Mucosa of gallbladder (tissue), 1 donor: ENCODE data around the gene NPAS3. TPM values are rescaled to one million over a fixed set of nuclear protein-coding genes. Genes with fewer than 3 reads are reported as not detected.
"Not testable (repeated sequence)": the region's sequence is repeated elsewhere in the genome, so short reads cannot be mapped to it uniquely, and the experiment has no call there.

Experiments used
- DNase-seq: peaks from one replicate; pipeline ENCODE4 v3.0.0-alpha.2; 2020; ENCODE audit warnings: low spot score
- total RNA-seq: library from RNA; stranded (reverse); gene quantifications from one replicate; pipeline ENCODE4 v1.2.1, GENCODE V29; 2021
- donor health status: DM: no; HTN: no; CAD: no.

Gene NPAS3
- total RNA-seq, 1 donor from 2014 or later = 1.8 TPM

- DNase-seq = no peak
These were observed 131.8 kb downstream of the NPAS3 start for GRCh38 chr14:33070475-33070874.

GRCh38 chr14:33073023-33073422 is 134.3 kb downstream of the NPAS3 start:
- DNase-seq = no peak

GRCh38 chr14:33081259-33081658 is 142.6 kb downstream of the NPAS3 start:
- DNase-seq = no peak

- DNase-seq = no peak
These were observed 147.1 kb downstream of the NPAS3 start for GRCh38 chr14:33085799-33086198.

GRCh38 chr14:33088274-33088673 is 149.6 kb downstream of the NPAS3 start:
- not testable (repeated sequence) for DNase-seq

GRCh38 chr14:33098016-33098415 is 159.3 kb downstream of the NPAS3 start:
- no peak for DNase-seq

- DNase-seq = no peak
These were observed 164.8 kb downstream of the NPAS3 start for GRCh38 chr14:33103489-33103888.

- DNase-seq = no peak
These were observed 165.3 kb downstream of the NPAS3 start for GRCh38 chr14:33103966-33104365.

GRCh38 chr14:33110737-33111443 is 172.2 kb downstream of the NPAS3 start:
- no peak for DNase-seq

- no peak for DNase-seq
These were observed 175.7 kb downstream of the NPAS3 start for GRCh38 chr14:33114331-33114730.

GRCh38 chr14:33118668-33119067 is 180.0 kb downstream of the NPAS3 start:
- no peak for DNase-seq

GRCh38 chr14:33120341-33120740 is 181.7 kb downstream of the NPAS3 start:
- no peak for DNase-seq

- no peak for DNase-seq
These were observed 182.3 kb downstream of the NPAS3 start for GRCh38 chr14:33120966-33121365.

- no peak for DNase-seq
These were observed 184.6 kb downstream of the NPAS3 start for GRCh38 chr14:33123281-33123680.

GRCh38 chr14:33126433-33126832 is 187.8 kb downstream of the NPAS3 start:
- DNase-seq = no peak

GRCh38 chr14:33127531-33127930 is 188.9 kb downstream of the NPAS3 start:
- DNase-seq = no peak

- DNase-seq = no peak
These were observed 193.1 kb downstream of the NPAS3 start for GRCh38 chr14:33131801-33132200.

GRCh38 chr14:33134162-33134561 is 195.5 kb downstream of the NPAS3 start:
- DNase-seq = no peak

GRCh38 chr14:33134975-33135374 is 196.3 kb downstream of the NPAS3 start:
- no peak for DNase-seq

GRCh38 chr14:33150666-33151428 is 212.2 kb downstream of the NPAS3 start:
- no peak for DNase-seq

GRCh38 chr14:33163109-33163508 is 224.4 kb downstream of the NPAS3 start:
- DNase-seq = no peak

- no peak for DNase-seq
These were observed 224.9 kb downstream of the NPAS3 start for GRCh38 chr14:33163600-33163999.
